ENCODE measurements around the gene JMJD4.

- TF ChIP-seq CTCF (IDR thresholded peaks at IDR 0.05) (no peak), POLR2A (IDR thresholded peaks at IDR 0.05) (no peak)
Measured at GRCh38 chr1:227748496-227749182, 13.5 kb upstream of the JMJD4 start.

Data from adrenal gland (tissue), 5 donors.